Thyroid gland (tissue), 4 donors: ENCODE results near the gene SAFB2.

Experiments used
- CTCF ChIP-seq, 6 experiments: fragments of 200-600 bp in 3 of 6; fragments of 450-650 bp in 3 of 6; sonication (generic) in 3 of 6; IDR thresholded peaks; one replicate each; pipeline ENCODE4 v1.5.1; 2016 to 2019; ENCODE audit warnings: antibody characterized with exemption in 6 of 6, mild to moderate bottlenecking in 2 of 6, inconsistent platforms in 1 of 6, moderate library complexity in 1 of 6
- POLR2A ChIP-seq, 2 donors: fragments of 450-650 bp; IDR thresholded peaks; one replicate each; pipeline ENCODE4 v1.6.1; 2017; ENCODE audit warnings: antibody characterized with exemption in 2 of 2, mild to moderate bottlenecking in 2 of 2, moderate library complexity in 1 of 2

GRCh38 chr19:5561559-5561958 is 61.0 kb downstream of the SAFB2 start:
- TF ChIP-seq CTCF (IDR thresholded peaks at IDR 0.05) (no peak), POLR2A (IDR thresholded peaks at IDR 0.05) (no peak)
